ENCODE results near the gene ZNF385C.

Gene ZNF385C

DNA sequence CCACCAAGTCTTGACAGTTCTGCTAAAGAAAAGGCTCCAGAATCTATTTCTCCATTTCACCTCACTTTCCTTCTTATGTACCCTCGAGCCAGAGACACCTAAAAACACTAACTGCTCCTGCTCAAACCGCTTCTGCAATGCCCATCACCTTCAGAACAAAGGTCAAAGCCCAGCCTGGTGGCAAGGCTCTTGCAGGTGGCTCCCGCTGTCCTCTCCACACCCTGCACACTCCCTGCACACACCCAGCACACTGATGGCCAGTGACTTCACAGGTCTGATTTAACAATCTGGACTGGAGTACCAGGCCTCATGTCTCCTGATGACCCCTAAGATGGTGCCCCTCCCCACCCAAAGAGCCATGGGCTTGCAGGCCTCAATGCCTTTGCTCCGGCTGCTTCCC, 38.0 kb downstream of the ZNF385C start:
- TF ChIP-seq, protein P1, sequence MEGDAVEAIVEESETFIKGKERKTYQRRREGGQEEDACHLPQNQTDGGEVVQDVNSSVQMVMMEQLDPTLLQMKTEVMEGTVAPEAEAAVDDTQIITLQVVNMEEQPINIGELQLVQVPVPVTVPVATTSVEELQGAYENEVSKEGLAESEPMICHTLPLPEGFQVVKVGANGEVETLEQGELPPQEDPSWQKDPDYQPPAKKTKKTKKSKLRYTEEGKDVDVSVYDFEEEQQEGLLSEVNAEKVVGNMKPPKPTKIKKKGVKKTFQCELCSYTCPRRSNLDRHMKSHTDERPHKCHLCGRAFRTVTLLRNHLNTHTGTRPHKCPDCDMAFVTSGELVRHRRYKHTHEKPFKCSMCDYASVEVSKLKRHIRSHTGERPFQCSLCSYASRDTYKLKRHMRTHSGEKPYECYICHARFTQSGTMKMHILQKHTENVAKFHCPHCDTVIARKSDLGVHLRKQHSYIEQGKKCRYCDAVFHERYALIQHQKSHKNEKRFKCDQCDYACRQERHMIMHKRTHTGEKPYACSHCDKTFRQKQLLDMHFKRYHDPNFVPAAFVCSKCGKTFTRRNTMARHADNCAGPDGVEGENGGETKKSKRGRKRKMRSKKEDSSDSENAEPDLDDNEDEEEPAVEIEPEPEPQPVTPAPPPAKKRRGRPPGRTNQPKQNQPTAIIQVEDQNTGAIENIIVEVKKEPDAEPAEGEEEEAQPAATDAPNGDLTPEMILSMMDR (conservative IDR thresholded peaks at IDR 0.05; ENCODE audit: low read depth, low read length), result no peak
- no peak for DNase-seq (ENCODE audit: low read depth)
- H3K4me3 ChIP-seq (ENCODE audit: low read depth, low read length), result no peak overlapping the region

DNA sequence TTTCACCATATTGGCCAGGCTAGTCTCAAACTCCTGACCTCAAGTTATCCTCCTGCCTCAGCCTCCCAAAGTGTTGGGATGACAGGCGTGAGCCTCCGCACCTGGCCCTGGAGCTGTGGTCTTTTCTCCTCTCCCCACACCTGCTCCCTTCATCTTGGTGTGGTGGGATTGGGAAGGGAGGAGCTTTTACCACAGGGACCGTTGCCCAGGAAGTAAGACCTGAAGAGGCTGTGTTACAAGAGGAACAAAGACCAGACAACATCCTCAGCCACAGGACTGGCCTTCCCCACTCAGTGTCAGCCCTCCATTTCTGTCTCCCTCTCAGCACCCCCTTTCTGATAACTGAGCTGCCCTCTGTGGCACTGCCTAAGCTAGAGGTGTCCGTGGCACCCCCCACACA, 38.5 kb downstream of the ZNF385C start:
- no peak overlapping the region for H3K4me3 ChIP-seq (ENCODE audit: low read depth, low read length)
- no peak for DNase-seq (ENCODE audit: low read depth)
- TF ChIP-seq, protein P1 (conservative IDR thresholded peaks at IDR 0.05; ENCODE audit: low read depth, low read length), result no peak

DNA sequence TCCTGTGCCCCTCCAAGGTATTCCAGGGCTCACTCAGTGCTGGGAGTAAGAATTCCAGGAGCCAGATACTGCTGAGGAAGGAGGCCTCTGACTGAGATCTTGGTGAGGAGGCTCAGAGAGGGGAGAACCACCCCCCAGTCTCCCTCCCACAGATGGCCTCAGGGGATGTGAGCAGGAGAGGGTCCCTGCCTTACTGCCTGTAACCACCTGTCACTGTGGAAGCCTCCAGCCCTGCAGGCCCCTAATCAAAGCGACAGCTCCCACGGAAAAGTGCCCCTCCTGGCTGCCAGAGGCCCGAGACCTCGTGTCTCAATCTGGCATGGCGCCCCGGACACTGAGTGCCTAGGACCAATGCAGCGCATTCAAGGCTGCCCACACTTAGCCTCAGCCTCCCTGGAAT, 40.2 kb downstream of the ZNF385C start:
- DNase-seq (ENCODE audit: low read depth), result no peak
- no peak overlapping the region for H3K4me3 ChIP-seq (ENCODE audit: low read depth, low read length)
- TF ChIP-seq, protein P1 (conservative IDR thresholded peaks at IDR 0.05; ENCODE audit: low read depth, low read length), result no peak

DNA sequence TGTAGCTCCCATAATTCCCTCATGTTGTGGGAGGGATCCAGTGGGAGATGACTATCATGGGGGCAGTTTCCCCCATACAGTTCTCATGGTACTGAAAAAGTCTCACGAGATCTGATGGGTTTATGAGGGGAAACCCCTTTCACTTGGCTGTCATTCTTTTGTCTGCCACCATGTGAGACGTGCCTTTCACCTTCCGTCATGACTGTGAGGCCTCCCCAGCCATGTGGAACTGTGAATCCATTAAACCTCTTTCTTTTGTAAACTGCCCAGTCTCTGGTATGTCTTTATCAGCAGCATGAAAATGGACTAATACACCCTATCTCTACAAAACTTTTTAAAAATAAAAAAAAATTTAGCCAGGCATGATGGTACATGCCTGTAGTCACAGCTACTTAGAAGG, 41.6 kb downstream of the ZNF385C start:
- TF ChIP-seq, protein P1 (conservative IDR thresholded peaks at IDR 0.05; ENCODE audit: low read depth, low read length), result no peak
- DNase-seq (ENCODE audit: low read depth), result no peak
- H3K4me3 ChIP-seq (ENCODE audit: low read depth, low read length), result no peak overlapping the region

DNA sequence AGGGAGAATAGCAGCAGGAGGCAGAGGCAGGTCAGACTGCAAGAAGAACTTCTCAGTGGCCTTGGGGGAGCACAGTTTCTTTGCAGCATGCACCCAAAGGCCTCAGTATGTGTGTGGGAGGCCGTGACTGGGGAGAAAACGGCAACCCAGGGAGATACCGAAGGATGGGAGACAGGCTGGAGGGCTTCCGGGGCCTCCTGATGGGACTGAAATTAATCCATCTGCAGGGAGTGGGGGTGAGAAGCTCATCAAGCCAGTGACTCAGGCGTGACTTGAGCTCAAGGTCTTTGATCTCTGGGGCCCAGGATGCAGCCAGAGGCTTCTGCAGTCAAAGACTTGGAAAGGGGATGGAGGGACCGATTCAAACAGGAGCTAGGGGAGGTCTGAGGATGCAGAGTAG, 42.8 kb downstream of the ZNF385C start:
- TF ChIP-seq, protein P1 (conservative IDR thresholded peaks at IDR 0.05; ENCODE audit: low read depth, low read length), result no peak
- no peak for DNase-seq (ENCODE audit: low read depth)
- H3K4me3 ChIP-seq (ENCODE audit: low read depth, low read length), result no peak overlapping the region

DNA sequence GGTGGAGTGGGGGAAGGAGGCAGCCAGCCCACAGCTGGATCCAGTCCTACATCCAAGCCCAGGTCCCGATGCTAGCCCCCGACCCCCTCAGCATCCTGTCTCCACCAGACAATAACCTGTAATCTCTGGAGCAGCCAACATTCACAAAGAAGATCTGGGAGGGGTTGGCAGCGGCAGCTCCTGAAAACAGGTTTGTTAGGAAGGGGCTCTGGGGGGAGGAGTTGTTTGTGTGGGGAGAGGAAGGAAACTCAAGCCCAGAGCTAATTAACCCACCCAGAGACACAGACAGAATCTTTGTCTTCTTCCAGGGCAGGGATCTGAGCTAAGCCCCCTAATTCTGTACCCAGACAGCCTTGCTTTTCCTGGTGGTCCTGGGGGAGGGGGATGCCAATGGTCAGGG, 43.2 kb downstream of the ZNF385C start:
- DNase-seq (ENCODE audit: low read depth), result no peak
- H3K4me3 ChIP-seq (ENCODE audit: low read depth, low read length), result no peak overlapping the region
- TF ChIP-seq, protein P1 (conservative IDR thresholded peaks at IDR 0.05; ENCODE audit: low read depth, low read length), result no peak

DNA sequence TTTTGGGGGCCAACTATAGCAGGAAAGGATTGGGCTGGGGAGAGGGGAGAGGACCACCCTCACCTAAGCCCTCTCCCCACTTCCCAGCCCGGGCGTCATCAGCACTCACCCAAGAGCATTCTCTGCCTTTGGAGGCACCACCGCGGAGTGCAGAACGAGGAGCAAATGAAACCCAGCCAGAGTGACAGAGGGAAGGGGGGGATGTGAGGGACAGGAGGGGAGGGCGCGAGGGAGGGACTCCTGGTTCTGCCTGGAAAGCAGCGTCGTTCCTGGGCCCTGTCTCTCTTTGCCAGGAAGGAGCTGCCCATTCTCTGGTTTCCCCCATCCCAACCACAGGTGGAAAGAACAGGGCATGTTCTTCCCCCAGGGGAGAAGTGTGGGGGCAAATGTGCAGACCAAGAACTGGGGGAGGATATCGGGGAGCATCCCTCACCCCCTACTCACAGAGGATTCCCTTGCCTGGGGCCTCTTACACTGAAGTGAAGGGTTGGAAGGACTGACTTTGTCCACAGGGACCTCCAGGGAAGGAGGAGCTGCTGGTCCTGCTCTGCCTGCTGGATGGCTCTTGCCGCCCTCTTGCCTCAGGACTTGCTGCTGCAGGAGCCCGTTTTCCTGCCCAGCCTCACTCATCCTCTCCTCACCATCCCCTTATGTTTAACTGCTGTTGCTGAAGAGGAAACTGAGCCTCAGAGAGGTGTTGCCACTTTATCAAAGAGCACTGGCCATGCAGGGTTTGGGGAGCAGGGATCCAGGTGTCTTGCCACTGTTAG, 44.4 kb downstream of the ZNF385C start:
- TF ChIP-seq, protein P1 (conservative IDR thresholded peaks at IDR 0.05; ENCODE audit: low read depth, low read length), result no peak
- no peak overlapping the region for H3K4me3 ChIP-seq (ENCODE audit: low read depth, low read length)
- DNase-seq (ENCODE audit: low read depth), result no peak

Measured in choroid plexus epithelial cell (primary cell).